22Rv1 (cell line): ENCODE data around the gene CFAP46.

Experiments
- CTCF ChIP-seq: fragments of 450-650 bp; IDR thresholded peaks from 2 replicates; pipeline ENCODE4 v1.5.1; 2017; ENCODE audit warnings: mild to moderate bottlenecking
- ZFX ChIP-seq: fragments of 450-650 bp; IDR thresholded peaks from 2 replicates; pipeline ENCODE4 v1.6.1; 2017; ENCODE audit warnings: antibody characterized with exemption, borderline replicate concordance

DNA sequence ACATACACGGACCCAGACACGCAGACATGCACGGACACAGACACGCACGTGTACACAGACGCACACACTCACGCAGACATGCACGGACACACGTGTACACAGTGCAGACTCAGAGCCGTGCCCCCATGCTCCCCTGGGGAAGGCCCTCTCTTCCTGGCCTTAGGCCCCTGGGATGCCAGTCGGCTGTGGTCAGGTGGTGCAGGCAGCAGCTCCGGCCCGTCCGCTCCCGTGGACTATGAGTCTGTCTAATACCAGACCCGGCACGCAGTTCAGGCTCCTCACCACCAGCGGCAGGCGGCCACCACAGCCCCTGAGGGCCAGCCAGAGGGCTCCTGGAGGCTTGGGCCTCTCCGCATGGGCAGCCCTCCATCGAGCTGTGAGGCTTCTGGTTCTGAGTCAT is 104.5 kb downstream of the CFAP46 start:
- no peak for TF ChIP-seq ZFX
- no peak for TF ChIP-seq CTCF
